GM18517 (cell line): Measurements from ENCODE around the gene ASCC3.

Experiments used
- ATAC-seq: cut with Tn5 transposase; IDR thresholded peaks from one replicate; pipeline ENCODE4 v1.9.1; 2021; ENCODE audit warnings: mild to moderate bottlenecking, moderate library complexity; ENCODE audit not compliant: unreplicated experiment

ASCC3 gene

DNA sequence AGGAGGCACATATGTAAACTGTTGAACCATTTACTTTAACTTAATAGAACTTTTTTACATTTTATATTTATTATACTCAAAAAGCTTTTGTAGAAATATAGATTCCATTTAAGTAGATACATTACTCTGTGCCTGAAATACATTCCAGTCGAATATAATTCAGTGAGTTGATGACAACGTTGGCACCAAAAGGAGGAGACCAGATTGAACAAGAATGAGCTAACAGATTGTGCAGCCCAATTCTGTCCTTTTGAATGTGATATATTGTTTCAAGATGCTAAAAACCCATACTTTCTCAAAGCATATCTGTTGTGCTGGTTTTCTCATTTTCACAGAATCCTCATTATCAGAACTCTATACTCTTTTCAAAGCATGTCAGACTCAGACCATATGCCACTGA lies 269.0 kb downstream of the ASCC3 start:
- ATAC-seq: no peak

DNA sequence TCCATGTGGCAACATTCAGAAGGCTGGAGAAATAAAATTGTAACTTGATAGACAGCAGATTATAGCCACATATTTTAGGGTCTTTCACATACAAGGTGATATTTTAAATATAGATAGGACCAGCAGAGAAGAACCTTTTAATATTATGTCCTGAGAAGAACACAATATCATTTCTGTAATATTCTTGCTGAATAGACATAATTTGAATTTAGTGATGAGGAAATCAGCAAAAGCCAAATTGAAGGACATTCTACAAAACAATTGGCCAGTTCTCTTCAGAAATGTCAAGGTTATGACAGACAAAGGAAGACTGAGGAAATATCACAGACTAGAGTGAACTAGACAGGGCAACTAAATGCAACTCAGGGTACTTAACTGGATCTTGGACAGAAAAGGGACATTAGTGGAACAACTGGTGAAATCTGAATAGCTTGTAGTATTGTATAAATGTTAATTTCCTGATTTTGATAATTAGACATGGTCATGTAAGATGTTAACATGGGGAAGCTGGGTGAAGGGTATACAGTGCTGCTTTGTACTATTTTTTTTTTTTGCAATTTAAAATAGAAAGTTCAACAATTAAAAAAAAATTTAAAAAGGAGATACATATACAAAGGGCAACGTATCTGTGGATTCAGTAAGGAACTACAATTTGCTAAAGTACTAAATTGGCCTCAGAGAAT lies 281.9 kb downstream of the ASCC3 start:
- ATAC-seq: no peak

DNA sequence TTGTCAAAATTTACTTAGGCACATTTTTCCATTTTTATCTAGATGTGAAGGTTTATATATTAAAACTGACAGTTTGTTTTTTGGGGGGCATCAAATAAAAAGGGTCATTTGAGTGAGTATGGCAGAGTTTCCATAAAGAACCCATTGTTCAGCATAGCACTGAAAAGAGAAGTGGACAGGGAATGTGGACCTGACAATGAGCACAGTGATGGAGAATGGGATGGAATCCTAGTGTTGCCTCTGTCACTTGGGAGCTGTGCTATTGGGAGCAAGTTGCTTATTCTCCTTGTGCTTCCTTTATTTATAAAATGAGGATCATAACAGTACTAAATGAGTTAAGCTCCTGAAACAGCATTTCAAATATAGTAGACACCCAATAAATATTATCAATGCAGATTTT lies 285.7 kb downstream of the ASCC3 start:
- ATAC-seq: no peak

DNA sequence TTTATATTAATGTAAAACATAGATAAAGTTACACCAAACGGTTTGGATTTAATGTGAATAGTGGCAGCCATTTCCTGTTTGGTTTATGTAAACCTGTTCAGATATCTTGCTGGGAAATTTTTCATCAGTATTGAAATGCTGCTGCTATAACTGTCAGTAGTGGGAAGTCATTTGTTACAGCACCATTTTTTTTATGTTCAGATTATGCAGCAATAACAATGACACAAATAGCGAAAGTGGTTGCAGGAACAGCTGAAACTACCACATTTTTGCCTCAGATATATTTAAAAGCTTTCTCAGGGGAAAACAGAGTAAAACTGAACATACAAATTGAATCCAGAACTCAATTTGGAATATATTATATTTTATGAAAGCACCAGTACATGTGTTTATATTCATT lies 287.6 kb downstream of the ASCC3 start:
- no peak for ATAC-seq

DNA sequence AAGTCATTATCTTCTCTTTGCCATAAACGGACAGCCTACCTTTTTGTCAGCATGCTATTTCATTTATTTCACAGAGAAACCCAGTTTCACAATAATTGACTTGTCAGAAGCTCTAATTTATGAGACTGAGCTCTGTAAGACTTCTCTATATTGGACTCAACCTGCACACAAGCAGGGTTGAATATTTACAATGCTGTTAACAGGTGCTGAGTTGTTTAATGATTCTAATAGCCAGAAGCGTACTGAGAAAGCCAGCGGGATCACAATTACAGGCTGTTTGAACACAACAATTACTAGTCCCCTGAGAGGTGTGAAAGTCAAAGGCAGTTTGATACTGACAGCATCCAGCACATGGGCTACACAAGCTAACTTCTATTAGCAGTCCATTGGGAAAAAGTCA lies 288.2 kb downstream of the ASCC3 start:
- ATAC-seq: no peak

DNA sequence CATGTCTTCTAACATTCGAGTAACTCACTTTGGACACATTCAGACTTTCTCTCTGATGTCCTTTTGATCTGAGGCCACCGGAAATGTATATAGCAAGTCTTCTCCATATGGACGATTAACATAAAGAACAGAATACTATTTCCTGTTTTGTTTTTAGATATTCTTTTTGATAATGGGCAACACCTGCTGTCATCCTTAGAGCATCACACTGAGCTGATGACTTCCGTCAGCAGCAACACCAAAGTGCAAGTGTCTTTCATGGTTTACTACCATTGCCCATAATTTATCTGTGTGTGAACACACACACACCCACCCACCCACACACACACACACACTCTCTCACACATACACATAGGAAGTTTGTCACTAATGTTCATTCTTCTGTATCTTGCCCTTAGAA lies 303.7 kb downstream of the ASCC3 start:
- ATAC-seq: no peak

DNA sequence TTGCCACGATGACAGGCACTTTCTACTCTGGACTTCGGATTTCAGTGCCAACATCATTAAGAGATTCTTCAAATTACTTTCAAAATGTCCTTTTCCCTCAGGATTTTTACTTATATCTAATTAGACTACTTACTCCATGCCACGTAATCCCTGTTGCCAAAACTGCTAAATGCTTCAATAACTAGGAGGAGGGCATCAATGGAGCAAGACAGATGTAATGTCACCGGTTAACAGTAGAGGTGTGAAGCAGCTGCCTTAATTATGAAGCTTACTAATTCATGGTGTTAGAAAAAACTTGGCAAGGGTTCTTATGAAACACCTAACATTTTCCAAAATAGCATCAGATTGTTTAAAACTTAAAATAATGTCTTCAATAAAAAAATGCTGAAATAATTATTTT lies 305.2 kb downstream of the ASCC3 start:
- ATAC-seq: no peak

DNA sequence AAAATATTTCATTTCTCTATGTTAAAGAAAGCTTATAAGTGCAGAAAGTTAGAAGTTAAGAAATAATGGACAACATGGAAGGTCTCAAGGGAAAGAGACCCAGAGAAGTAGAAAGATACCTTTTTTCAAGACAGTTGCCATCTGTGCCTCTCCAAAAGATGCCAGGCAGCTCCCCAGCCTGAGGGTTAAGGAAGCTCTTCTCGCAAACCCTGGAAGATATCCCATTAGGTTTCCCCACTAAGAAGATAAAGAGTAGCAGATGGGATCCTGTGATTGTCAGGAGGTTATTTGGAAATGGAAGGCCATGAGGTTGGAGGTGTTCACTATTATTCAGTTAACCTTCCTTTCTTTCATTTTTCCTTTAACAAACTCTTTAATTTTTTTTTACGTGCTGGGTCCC lies 306.3 kb downstream of the ASCC3 start:
- ATAC-seq: no peak

DNA sequence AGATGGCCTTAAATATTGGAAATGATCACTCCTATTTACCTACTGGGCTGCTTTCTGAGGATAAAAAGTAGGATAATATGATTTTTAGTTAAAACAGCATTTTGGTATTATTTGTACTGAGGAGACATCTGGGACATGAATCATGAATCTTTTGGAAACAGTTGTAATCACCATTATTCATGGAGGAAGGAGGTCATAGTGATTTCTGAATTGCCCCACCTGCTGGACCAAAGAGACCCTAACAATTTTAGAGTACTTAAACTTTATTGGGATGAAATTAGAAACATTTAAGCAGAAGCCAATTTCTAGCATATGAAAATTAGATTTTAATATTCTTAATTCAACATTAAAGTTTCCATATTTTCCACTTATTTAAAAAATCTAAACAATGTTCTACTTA lies 308.0 kb downstream of the ASCC3 start:
- no peak for ATAC-seq

DNA sequence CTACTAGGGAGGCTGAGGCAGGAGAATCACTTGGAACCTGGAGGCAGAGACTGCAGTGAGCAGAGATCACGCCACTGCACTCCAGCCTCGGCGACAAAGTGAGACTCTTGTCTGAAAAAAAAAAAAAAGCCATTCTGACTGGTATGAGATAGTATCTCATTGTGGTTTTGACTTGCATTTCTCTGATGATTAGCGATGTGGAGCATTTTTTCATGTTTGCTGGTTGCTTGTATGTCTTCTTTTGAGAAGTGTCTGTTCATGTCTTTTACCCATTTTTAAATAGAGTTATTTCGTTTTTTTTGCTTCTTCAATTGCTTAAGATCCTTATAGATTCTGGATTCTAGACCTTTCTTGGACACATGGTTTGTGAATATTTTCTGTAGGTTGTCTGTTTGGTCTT lies 312.9 kb downstream of the ASCC3 start:
- ATAC-seq: no peak

DNA sequence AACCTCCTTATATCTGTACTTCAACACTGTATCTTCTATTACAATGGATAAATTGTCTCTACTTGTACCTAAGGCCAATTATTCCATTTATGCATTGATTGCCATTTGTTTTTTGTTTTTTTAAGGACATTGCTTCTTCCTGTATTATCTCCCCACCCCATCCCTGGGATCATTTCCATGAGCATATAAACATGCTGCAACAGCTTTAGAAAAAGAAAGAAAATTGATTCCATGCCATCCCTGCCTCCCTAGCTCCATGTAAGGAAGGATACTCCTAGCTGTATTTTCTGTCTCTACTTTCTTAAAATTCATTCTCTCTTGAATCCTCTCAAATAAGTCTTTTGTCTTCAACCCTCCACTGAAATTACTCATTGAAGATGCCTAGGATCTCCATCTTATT lies 314.6 kb downstream of the ASCC3 start:
- no peak for ATAC-seq

DNA sequence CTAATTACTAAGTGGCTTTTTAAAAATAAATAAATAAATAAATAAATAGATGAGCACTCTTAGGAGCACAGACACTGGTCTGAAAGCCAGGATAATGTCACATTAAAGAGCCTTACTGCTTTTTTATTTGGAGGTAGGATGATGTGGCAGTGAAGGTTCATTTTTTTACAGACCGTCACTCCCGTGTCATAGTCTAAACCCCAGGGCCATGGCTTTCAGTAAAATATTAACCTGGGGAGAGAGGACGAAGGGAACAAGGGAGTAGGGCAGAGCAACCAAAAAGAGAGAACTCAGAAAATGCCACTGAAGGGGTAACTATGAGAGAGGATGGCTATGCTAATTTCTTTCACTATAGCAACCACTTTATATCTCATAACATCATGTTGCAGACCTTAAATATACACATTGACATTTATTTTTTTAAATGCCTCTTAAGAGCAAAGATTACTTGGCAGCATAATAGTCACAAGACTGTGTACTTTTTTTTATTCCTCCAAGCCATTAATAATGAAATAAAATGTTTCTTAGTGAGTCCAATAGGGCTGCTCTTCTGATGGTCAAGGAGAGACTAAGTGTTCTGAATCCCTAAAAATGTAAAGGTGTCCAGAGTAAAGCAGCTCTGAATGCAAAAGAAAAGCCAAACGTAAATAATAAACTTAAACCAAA lies 315.6 kb downstream of the ASCC3 start:
- ATAC-seq: no peak

DNA sequence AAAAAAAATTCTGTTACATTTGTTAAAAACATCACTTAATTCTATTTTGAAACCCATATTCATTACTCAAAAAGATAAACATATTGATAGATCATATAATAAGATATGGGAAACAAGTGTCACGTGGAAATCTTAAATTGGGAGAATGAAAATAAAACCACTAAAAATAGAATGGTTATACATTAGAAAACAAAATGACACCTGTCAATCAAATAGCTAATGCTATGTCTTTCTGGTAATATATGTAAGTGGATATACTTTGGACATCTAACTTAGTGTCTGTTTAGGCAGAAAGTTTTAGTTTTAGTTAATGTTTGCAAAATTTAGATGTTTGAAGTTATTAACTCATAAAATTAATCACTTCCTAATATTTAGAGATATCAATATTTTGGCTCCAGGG lies 321.3 kb downstream of the ASCC3 start:
- no peak for ATAC-seq

DNA sequence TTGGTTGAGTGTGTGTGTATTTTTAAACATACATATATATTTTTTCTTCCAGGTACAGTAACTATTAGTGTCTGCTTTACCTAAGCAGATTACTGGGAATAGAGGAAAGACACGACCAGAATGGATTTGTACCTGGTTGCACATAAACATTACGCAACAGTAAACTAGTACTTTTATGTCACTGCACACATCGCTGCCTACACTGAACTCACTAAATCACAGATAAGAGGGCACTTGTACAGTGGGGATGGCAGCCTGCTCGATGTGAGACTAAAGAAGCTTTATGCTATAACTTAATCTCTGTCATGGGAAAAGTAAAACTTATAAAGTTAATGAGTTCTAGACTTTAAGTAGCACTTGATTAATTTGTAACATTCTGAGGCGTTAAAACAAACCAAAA lies 326.9 kb downstream of the ASCC3 start:
- ATAC-seq: no peak

DNA sequence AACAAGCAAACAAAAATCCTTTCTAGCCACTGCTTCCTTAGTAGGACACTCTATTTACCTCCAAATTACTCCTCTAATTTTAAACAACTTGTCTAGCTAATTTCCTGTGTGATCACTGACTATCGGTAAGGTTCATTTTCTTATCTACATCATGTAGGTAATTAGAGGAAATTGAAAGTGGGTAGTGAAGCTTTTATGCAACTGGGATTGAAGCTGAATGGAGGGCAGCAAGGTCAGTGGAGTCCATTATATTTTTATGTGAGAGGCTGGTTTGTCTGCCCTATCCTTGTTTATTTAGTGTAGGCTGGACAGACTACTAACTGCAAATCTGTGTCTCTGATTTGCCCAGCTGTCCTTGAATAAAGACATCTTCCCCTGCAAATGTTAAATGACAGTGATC lies 327.9 kb downstream of the ASCC3 start:
- ATAC-seq: no peak

DNA sequence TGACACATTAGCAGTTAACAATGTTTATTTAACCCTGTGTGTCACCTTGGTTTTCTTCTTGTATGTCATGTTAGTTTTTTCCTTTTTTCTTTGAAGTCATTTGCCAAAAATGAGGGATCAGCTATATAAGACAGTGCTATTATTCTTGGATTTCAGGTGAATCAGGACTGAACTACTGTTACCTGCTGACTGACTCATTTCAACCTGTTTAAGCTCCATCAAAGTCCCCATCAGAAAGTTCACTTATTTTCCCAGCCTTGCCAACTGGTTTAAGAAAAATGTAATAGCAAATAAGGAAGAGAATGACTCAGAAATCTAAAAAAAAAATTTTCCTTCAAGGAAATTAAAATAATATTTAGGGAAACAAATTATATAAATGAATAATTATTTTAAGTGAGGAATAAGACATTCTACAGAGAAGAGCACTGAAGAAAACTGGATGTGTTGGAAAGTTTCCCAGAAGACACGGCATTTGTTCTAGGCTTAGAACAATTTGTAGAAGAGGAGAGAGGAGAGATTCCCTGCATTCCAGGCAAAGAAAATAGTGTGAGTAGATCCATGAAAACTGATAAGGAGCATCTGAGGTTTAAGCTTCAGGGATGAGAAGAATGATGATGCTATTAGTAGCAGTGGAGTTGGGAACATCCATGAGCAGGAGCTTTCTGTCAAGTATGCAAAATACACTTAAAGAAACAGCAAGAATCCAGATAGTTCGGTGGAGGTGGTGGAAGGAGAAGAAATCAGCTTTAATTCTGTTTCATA lies 331.5 kb downstream of the ASCC3 start:
- no peak for ATAC-seq

DNA sequence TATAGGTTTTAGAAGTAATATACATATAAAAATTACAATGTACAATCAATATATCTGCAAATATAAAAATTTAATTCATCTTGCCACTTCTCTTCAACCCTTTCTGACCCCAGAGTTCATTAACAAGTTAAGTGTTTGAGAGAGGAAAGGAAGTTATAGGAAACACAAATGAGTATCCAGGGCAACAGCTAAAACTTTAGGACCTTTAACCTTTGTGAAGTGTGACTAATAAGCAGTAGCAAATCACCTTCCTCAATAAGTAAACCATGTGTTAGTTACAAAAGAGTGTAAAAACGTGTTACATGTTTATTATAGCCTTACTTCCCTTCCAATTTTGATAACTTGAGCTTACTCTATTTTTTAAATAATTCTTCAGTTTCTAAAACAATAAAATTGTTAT lies 343.0 kb downstream of the ASCC3 start:
- ATAC-seq: no peak

DNA sequence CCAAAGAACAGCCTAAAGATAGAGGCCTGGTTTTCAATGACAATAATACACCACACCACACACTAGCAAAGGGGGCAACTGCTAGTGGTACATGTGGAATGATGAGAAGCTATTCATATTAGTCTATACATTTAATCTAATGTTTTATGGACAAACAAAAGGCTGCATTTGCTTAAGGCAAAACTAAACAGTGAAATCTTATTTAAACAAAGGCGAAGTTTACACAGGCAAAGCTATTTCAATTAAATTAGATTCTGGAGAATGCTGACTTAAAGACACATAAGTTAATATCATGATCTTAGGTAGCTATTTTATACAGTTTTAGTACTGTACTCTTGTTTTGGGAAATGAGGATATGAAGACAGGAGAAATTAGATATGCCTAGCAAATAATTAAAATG lies 362.5 kb downstream of the ASCC3 start:
- no peak for ATAC-seq

DNA sequence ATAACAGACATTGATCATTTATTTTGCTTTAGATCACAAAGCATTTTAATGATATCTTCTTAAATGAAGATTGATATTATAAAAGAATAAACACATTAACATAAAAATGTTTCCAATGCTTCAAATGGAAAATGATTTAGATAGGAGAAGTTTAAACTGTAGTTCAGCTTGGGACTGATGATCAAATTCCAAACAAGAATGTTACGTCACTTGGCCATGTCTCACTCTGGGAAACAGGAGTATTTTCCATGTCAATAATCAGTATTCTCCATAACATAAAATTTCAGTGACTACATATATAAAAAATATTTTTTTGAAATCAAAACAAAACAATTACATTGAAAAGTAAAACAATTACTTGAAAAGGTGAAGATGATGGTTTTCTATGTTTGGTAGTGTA lies 363.5 kb downstream of the ASCC3 start:
- no peak for ATAC-seq

DNA sequence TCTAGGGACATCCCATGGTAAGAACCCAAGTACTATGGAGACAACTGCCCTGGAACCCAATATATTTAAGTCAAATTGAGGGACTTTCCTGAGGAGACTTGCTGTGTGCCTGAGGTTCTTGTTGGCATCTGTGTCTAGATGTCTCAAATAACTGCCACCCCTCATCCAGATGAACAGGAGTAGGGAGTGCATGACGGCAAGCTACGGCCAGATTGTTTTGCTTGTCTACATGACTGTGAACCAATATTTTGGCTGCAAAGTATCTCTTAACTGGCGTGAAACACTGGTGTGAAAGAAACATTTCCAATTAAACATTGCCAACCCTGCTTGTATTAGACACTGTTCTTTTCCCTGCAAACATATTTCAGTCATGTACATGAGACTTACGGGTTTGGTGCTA lies 364.0 kb downstream of the ASCC3 start:
- no peak for ATAC-seq

DNA sequence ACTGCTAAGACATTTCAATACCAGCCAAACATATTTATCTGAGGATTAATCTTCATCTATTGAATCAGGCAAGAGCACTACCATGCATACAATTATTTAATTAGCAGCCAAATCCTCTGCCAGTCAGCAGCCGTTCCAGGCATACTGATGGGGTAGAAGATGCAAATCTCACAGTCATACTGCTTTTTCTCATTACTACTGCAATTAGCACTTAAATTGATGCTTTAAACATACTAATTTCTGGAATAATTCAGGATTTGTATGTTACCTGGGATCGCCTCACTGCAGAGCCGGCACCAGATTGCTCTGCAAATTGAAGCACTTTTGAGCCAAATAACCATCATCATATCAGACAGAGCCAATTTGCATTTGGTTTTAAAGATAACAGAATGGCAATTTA lies 366.5 kb downstream of the ASCC3 start:
- no peak for ATAC-seq

DNA sequence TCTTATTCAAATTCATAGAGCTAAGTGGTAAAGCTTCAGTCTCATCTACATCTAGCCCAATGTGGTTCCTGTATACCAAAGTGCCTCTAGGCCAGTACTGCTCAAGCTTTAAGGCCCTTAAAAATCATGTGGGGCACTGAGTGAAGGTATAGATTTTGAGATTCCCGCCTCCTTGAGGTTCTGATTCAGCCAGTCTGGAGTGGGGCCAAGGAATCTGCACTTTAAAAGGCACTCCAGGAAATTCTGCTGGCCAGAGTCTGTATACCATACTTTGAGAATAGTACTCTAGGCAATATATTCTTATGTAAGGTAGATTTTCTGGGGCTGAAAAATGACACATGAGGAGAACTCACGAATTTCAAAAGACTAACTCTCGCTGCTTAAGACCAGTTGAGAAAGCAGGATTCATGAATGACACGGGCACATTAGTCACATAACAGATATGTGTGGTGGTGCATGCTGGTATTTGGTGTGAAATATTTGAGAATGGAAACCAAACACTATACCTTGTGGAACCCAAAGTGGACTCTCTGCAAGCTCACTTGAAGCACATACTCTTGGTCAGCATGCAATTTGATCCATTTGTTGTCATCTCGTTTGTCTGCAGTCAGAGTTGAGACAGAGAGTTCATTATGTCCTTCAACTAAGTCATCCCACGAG lies 368.8 kb downstream of the ASCC3 start:
- ATAC-seq: no peak
